ENCODE data around the gene LCOR.
"Not testable (repeated sequence)": the region's sequence is repeated elsewhere in the genome, so short reads cannot be mapped to it uniquely, and the experiment has no call there.

The LCOR gene

DNA sequence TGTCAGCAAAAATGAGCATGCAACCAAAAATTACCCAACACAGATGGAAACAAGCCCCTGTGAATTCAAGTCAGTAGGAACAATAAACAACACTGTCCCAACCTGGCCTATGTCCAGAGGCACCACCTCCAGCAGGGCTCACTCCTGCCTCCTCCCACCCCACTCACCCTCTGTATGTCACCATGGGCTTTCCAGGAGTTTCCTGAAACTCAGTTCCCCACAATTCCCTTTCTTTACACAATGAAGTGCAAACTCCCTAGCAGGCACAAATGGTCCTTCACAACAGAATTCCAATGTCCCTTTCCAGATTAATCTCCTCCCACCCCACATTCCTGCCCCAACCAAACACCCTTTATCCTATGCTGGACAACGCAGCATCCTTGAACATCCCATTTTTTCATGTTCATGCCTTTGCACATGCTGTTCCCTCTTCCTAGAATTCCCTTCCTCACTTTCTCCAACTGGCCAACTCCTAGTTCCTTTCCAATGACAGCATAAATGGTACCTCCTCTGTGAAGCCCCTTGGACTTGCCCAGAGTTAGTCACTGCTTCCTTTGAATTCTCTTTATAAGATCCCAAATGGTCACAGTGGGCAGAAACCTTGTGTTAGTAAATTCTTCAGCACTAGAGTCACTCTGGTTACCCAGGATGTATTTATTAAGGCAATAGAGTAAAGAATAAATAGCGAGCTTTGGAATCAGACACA, 196.2 kb downstream of the LCOR start:
- no peak for DNase-seq (ENCODE audit: extremely low spot score)
- ChIA-PET CTCF (interaction anchor here (0.7 to 6.2 kb wide), 6 partner anchors 10 to 182 kb away, joined by 3 to 136 read pairs (median 4); no protein-coding TSS in a partner anchor), POLR2A (no interaction called here)
- TF ChIP-seq, protein P1, sequence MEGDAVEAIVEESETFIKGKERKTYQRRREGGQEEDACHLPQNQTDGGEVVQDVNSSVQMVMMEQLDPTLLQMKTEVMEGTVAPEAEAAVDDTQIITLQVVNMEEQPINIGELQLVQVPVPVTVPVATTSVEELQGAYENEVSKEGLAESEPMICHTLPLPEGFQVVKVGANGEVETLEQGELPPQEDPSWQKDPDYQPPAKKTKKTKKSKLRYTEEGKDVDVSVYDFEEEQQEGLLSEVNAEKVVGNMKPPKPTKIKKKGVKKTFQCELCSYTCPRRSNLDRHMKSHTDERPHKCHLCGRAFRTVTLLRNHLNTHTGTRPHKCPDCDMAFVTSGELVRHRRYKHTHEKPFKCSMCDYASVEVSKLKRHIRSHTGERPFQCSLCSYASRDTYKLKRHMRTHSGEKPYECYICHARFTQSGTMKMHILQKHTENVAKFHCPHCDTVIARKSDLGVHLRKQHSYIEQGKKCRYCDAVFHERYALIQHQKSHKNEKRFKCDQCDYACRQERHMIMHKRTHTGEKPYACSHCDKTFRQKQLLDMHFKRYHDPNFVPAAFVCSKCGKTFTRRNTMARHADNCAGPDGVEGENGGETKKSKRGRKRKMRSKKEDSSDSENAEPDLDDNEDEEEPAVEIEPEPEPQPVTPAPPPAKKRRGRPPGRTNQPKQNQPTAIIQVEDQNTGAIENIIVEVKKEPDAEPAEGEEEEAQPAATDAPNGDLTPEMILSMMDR (IDR thresholded peaks at IDR 0.05; ENCODE audit: control extremely low read depth, extremely low read depth, low read depth, missing control alignments) = no peak

DNA sequence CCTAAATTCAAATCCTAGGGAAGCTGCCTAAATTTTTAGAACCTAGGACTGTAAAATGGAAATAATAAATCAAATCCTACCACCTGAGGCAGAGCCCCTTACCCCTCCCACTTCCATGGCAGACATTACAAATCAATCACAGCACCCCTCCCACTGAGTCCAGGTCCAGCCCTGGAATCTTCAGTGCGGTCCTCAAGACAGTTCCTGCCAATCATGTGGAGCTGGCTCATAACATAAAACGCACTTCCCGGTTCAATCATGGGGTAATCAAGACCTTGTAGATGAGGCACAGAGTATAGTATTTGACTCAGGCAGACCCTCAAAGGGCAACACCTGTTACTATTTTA, 196.7 kb downstream of the LCOR start:
- ChIA-PET CTCF (interaction anchor here (1.2 to 6.2 kb wide), 3 partner anchors 9 to 119 kb away, joined by 3 to 136 read pairs (median 4); no protein-coding TSS in a partner anchor), POLR2A (no interaction called here)
- TF ChIP-seq, protein P1 (IDR thresholded peaks at IDR 0.05; ENCODE audit: control extremely low read depth, extremely low read depth, low read depth, missing control alignments) = no peak
- no peak for DNase-seq (ENCODE audit: extremely low spot score)

DNA sequence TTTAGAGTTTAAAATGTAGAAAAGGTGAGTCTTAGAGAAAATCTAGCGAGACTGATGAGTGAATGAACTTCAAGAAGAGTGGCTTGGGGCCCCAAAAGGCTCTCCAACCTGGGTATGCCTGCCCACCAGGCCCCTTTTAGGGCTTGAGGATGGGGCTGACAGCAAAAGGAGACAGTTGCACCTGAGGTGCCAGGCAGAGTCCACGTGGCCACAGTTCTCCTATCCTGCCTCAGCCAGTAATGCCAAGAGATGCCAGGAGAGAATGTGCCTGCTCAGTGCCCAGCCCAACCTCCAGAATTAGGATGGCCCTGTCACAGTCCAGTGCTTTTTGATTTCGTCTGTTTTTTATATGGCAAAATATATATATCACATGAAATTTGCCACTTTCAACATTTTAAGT, 197.2 kb downstream of the LCOR start:
- TF ChIP-seq, protein P1 (IDR thresholded peaks at IDR 0.05; ENCODE audit: control extremely low read depth, extremely low read depth, low read depth, missing control alignments) = no peak
- DNase-seq (ENCODE audit: extremely low spot score) = no peak
- POLR2A ChIA-PET = no interaction called here
- CTCF ChIA-PET = interaction anchor here (1.2 to 6.2 kb wide), 3 partner anchors 9 to 119 kb away, joined by 3 to 136 read pairs (median 4); no protein-coding TSS in a partner anchor

- ChIA-PET POLR2A (no interaction called here), CTCF (no interaction called here)
- TF ChIP-seq, protein P1 (IDR thresholded peaks at IDR 0.05; ENCODE audit: control extremely low read depth, extremely low read depth, low read depth, missing control alignments) = no peak
- no peak for DNase-seq (ENCODE audit: extremely low spot score)
Measured at GRCh38 chr10:97030894-97031293, 198.8 kb downstream of the LCOR start.

GRCh38 chr10:97031459-97031858, 199.4 kb downstream of the LCOR start:
- no peak for DNase-seq (ENCODE audit: extremely low spot score)
- POLR2A ChIA-PET = no interaction called here

DNA sequence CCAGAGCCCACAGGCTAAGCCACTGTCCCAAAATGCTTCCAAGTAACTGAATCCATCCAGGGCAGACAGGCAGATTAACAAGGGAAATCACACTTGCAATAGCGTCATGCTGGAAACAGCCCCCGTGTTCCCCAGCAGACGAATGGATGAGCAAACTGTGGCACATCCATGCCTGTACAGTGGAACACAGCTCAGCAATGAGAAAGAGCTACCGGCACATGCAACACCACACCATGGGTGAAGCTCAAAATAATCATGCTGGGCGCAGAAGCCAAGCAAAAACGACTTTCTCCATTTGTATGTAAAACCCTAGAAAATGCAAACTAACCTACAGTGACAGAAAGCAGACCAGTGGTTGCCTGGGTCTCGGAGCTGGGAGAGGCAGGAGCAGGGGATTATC, 200.5 kb downstream of the LCOR start:
- TF ChIP-seq, protein P1 (IDR thresholded peaks at IDR 0.05; ENCODE audit: control extremely low read depth, extremely low read depth, low read depth, missing control alignments) = no peak
- DNase-seq (ENCODE audit: extremely low spot score) = no peak
- POLR2A ChIA-PET = no interaction called here
- CTCF ChIA-PET = interaction anchor here (0.7 to 1.2 kb wide), 3 partner anchors 9 to 12 kb away, joined by 3 to 5 read pairs (median 3); no protein-coding TSS in a partner anchor

More at GRCh38 chr10:97031459-97031858, 199.4 kb downstream of the LCOR start:
- TF ChIP-seq, protein P1 (IDR thresholded peaks at IDR 0.05; ENCODE audit: control extremely low read depth, extremely low read depth, low read depth, missing control alignments) = no peak
- CTCF ChIA-PET = interaction anchor here (1.0 kb wide), 1 partner anchor 120 kb away, joined by 3 read pairs; no protein-coding TSS in a partner anchor

GRCh38 chr10:97033841-97034240, 201.7 kb downstream of the LCOR start:
- DNase-seq (ENCODE audit: extremely low spot score); POLR2A ChIA-PET: not testable (repeated sequence)
- CTCF ChIA-PET = interaction anchor here (1.2 to 8.7 kb wide), 2 partner anchors 8 to 177 kb away, joined by 3 to 136 read pairs; no protein-coding TSS in a partner anchor
